Gastroesophageal sphincter (tissue), 3 donors: ENCODE data around the gene SLC32A1.

Experiments used
- POLR2A ChIP-seq, 2 donors: fragments of 450-650 bp; IDR thresholded peaks; one replicate each; pipeline ENCODE4 v1.6.1; 2017; ENCODE audit warnings: antibody characterized with exemption in 2 of 2, mild to moderate bottlenecking in 2 of 2, moderate library complexity in 1 of 2
- POLR2AphosphoS5 ChIP-seq: sonication (generic); formaldehyde crosslinking; IDR thresholded peaks from one replicate; pipeline ENCODE4 v1.6.1; 2017; ENCODE audit warnings: antibody characterized with exemption
- TF ChIP-seq, protein P1 (sequence below), 4 experiments: fragments of 200-600 bp in 2 of 4; fragments of 450-650 bp in 2 of 4; sonication (generic) in 1 of 4; IDR thresholded peaks; one replicate each; pipeline ENCODE4 v1.5.1; 2017 to 2019; ENCODE audit warnings: antibody characterized with exemption in 4 of 4, mild to moderate bottlenecking in 2 of 4, moderate library complexity in 2 of 4

DNA sequence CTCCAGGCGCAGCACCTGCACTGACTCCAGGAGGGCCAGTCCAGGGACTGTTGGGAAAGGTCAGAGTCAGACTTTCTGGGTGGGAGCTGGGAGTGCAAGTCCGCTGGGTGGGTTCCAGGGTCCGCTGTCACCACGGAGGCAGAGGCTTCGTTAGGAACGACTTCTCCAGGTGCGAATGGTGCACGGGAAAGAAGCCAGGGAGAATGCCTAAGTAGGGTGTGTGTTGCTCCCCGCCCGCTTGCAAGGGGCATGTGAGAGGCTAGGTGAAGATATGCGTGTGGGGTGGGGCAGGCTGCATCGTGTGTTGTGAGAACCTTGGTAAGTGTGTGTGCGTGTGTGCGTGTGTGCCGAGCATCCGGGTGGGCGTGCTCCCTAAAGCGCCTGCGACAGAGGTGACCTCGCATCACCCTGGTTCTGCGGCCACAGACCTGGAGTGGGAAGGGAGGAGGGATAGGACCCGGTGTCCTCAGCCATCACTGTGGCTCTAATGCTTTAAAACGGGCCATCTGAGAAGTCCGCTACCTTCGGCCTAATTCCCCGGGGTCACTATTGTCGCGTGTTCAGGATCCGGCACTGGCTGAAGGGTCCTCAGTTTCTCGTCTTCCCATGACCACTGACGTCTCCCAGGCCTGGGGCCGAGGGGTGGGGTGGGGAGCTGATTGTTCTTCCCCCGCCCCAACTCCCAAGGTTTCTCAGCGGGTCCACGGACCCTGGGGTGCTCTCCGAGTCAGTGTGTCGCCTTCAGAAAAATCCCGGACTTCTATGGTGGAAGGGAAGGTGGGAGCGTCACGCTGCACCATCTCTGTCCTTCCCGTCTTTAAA, 6.1 kb downstream of the SLC32A1 start:
- no peak for TF ChIP-seq POLR2AphosphoS5
- no peak for TF ChIP-seq POLR2A (IDR thresholded peaks at IDR 0.05)
- TF ChIP-seq, protein P1, sequence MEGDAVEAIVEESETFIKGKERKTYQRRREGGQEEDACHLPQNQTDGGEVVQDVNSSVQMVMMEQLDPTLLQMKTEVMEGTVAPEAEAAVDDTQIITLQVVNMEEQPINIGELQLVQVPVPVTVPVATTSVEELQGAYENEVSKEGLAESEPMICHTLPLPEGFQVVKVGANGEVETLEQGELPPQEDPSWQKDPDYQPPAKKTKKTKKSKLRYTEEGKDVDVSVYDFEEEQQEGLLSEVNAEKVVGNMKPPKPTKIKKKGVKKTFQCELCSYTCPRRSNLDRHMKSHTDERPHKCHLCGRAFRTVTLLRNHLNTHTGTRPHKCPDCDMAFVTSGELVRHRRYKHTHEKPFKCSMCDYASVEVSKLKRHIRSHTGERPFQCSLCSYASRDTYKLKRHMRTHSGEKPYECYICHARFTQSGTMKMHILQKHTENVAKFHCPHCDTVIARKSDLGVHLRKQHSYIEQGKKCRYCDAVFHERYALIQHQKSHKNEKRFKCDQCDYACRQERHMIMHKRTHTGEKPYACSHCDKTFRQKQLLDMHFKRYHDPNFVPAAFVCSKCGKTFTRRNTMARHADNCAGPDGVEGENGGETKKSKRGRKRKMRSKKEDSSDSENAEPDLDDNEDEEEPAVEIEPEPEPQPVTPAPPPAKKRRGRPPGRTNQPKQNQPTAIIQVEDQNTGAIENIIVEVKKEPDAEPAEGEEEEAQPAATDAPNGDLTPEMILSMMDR (IDR thresholded peaks at IDR 0.05) = no peak
